ENCODE measurements around the gene SLC41A3. TPM values are rescaled to one million over a fixed set of nuclear protein-coding genes. Genes with fewer than 3 reads are reported as not detected.

SLC41A3 gene
- polyA plus RNA-seq, 3 donors: 2.8 to 18.2 (median 13.6) TPM

DNA sequence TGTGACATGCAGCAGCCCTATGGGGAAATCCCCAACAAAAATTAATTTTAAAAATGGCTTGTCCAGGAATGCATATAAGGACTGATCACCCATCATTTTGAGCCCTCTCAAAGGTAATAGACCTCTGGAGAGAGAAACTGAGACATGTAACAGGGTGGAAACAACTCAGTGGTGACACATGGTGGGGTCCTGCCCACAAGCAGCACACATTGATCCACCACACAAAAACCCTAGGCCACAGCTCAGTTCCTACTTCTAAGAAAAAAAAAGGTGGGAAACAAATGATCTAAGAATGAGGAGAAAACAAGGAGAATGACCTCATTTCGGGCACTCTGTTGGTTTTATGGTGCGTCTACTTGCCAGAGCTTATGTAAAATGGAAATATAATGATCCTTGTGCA lies 1.9 kb upstream of the SLC41A3 start:
- Histone ChIP-seq H3K27ac (ENCODE audit: low read depth in 1 of 2, low read length in 2 of 2) (no peak overlapping the region), H3K36me3 (replicated peaks in 1 of 2; ENCODE audit: control insufficient read depth in 1 of 2, insufficient read depth in 2 of 2, low read length in 2 of 2) (no peaks in the 10 kb centered on the region), H3K9me3 (replicated peaks in 1 of 2; ENCODE audit: control insufficient read depth in 1 of 2, insufficient read depth in 1 of 2, low read length in 2 of 2) (peaks cover 0 to 5% of the 10 kb centered on the region in 2 donors), H3K9ac (ENCODE audit: insufficient read depth, low read length, poor library complexity, severe bottlenecking) (no peak overlapping the region), H3K27me3 (ENCODE audit: control insufficient read depth in 2 of 2, insufficient read depth in 2 of 2, low read length in 2 of 2) (peaks cover 0 to 2% of the 10 kb centered on the region in 2 donors), H3K79me2 (ENCODE audit: insufficient read depth, low read length) (no peaks in the 10 kb centered on the region), H3K4me2 (replicated peaks; ENCODE audit: extremely low read depth, low read length, poor library complexity, severe bottlenecking) (no peak overlapping the region), H3K4me1 (ENCODE audit: control insufficient read depth in 1 of 2, insufficient read depth in 2 of 2, low read length in 2 of 2) (peaks cover 10 to 13% of the 10 kb centered on the region in 2 donors), H3K4me3 (replicated peaks in 1 of 3; ENCODE audit: low read depth in 2 of 3, low read length in 3 of 3) (no peak overlapping the region), H4K20me1 (ENCODE audit: insufficient read depth, low read length) (no peaks in the 10 kb centered on the region), H2AFZ (ENCODE audit: insufficient read depth, low read depth, low read length, poor library complexity, severe bottlenecking) (peak overlapping the region; percentile 21)
- Mint-ChIP-seq H3K4me1 (peaks cover 13% of the 10 kb centered on the region), H3K9me3 (peaks cover 0 to 16% (median 5%) of the 10 kb centered on the region in 7 donors), H3K27ac (peak overlapping the region in 1 of 7 donors; percentile 12), H3K36me3 (no peaks in the 10 kb centered on the region), H3K27me3 (ENCODE audit: low read depth in 3 of 3) (peaks cover 0 to 5% (median 5%) of the 10 kb centered on the region in 3 donors), H3K4me3 (no peak overlapping the region)
- DNase-seq: no peak
- intact Hi-C loops (cut with micrococcal nuclease): no loop called here
- TF ChIP-seq CTCF (IDR thresholded peaks at IDR 0.05): no peak
- WGBS (ENCODE audit: insufficient coverage): no CpG with 5 or more reads among the region's 2 CpGs

- Mint-ChIP-seq H3K9me3 (peaks cover 0 to 16% (median 5%) of the 10 kb centered on the region in 7 donors), H3K4me1 (peaks cover 13% of the 10 kb centered on the region), H3K4me3 (peak overlapping the region in 1 of 2 donors; percentile 40), H3K27ac (no peak overlapping the region), H3K27me3 (ENCODE audit: low read depth in 3 of 3) (peaks cover 0 to 5% (median 5%) of the 10 kb centered on the region in 3 donors), H3K36me3 (no peaks in the 10 kb centered on the region)
- Histone ChIP-seq H2AFZ (ENCODE audit: insufficient read depth, low read depth, low read length, poor library complexity, severe bottlenecking) (peak overlapping the region; percentile 21), H3K27ac (ENCODE audit: low read depth in 1 of 2, low read length in 2 of 2) (no peak overlapping the region), H3K79me2 (ENCODE audit: insufficient read depth, low read length) (no peaks in the 10 kb centered on the region), H3K27me3 (ENCODE audit: control insufficient read depth in 2 of 2, insufficient read depth in 2 of 2, low read length in 2 of 2) (peaks cover 0 to 2% of the 10 kb centered on the region in 2 donors), H3K9ac (ENCODE audit: insufficient read depth, low read length, poor library complexity, severe bottlenecking) (no peak overlapping the region), H3K9me3 (replicated peaks in 1 of 2; ENCODE audit: control insufficient read depth in 1 of 2, insufficient read depth in 1 of 2, low read length in 2 of 2) (peaks cover 0 to 4% of the 10 kb centered on the region in 2 donors), H3K4me1 (ENCODE audit: control insufficient read depth in 1 of 2, insufficient read depth in 2 of 2, low read length in 2 of 2) (peaks cover 10 to 13% of the 10 kb centered on the region in 2 donors), H3K36me3 (replicated peaks in 1 of 2; ENCODE audit: control insufficient read depth in 1 of 2, insufficient read depth in 2 of 2, low read length in 2 of 2) (no peaks in the 10 kb centered on the region), H3K4me2 (replicated peaks; ENCODE audit: extremely low read depth, low read length, poor library complexity, severe bottlenecking) (no peak overlapping the region), H3K4me3 (replicated peaks in 1 of 3; ENCODE audit: low read depth in 2 of 3, low read length in 3 of 3) (no peak overlapping the region), H4K20me1 (ENCODE audit: insufficient read depth, low read length) (no peaks in the 10 kb centered on the region)
- WGBS (ENCODE audit: insufficient coverage): 97% methylated on average over 3 of the region's 7 CpGs
- intact Hi-C loops (cut with micrococcal nuclease): no loop called here
- no peak for TF ChIP-seq CTCF (IDR thresholded peaks at IDR 0.05)
- DNase-seq: no peak
Measured at GRCh38 chr3:126085276-126085675, 1.4 kb upstream of the SLC41A3 start.
